SK-N-SH treated with all-trans-retinoic acid at 6 μM for 48 hours (cell line): Measurements from ENCODE around the gene TMEM167B.

Experiments
- ARNTL ChIP-seq: fragments of 450-650 bp; formaldehyde crosslinking; IDR thresholded peaks from 2 replicates; pipeline ENCODE4 v1.5.0; 2020; ENCODE audit warnings: low read depth, mild to moderate bottlenecking, moderate library complexity, borderline replicate concordance
- BACH2 ChIP-seq: fragments of 250-450 bp; sonication (Bioruptor Pico); IDR thresholded peaks from 2 replicates; pipeline ENCODE4 v1.9.0; 2021; ENCODE audit warnings: mild to moderate bottlenecking, borderline replicate concordance
- ISL1 ChIP-seq: fragments of 250-450 bp; sonication (Bioruptor Pico); IDR thresholded peaks from 2 replicates; pipeline ENCODE4 v2.1.2; 2022; ENCODE audit warnings: mild to moderate bottlenecking, moderate library complexity
- OSR1 ChIP-seq: fragments of 250-450 bp; sonication (Bioruptor Pico); IDR thresholded peaks from 2 replicates; pipeline ENCODE4 v1.8.0; 2022; ENCODE audit warnings: moderate library complexity, mild to moderate bottlenecking, inconsistent platforms
- ZC3H10 ChIP-seq: fragments of 250-450 bp; sonication (Bioruptor Pico); IDR thresholded peaks from 2 replicates; pipeline ENCODE4 v1.5.1; 2021; ENCODE audit warnings: mild to moderate bottlenecking, moderate library complexity
- ZFP3 ChIP-seq: fragments of 250-450 bp; sonication (Bioruptor Pico); IDR thresholded peaks from 2 replicates; pipeline ENCODE4 v1.5.0; 2020; ENCODE audit warnings: mild to moderate bottlenecking, moderate library complexity
- ZFP30 ChIP-seq: fragments of 450-650 bp; formaldehyde crosslinking; IDR thresholded peaks from 2 replicates; pipeline ENCODE4 v1.5.0; 2022; ENCODE audit warnings: mild to moderate bottlenecking, moderate library complexity
- ZNF70 ChIP-seq: fragments of 450-650 bp; formaldehyde crosslinking; IDR thresholded peaks from 2 replicates; pipeline ENCODE4 v1.5.0; 2020; ENCODE audit warnings: mild to moderate bottlenecking, moderate library complexity
- TF ChIP-seq, protein P1 (sequence below): fragments of 250-450 bp; sonication (Bioruptor Pico); IDR thresholded peaks from 2 replicates; pipeline ENCODE4 v1.8.0; 2021; ENCODE audit warnings: low read depth, mild to moderate bottlenecking, moderate library complexity, borderline replicate concordance
- TF ChIP-seq, protein P2 (sequence below): fragments of 250-450 bp; sonication (Bioruptor Pico); IDR thresholded peaks from 2 replicates; pipeline ENCODE4 v1.8.0; 2020; ENCODE audit warnings: mild to moderate bottlenecking, moderate library complexity, borderline replicate concordance
- TF ChIP-seq, protein P3 (sequence below): fragments of 250-450 bp; sonication (Bioruptor Pico); IDR thresholded peaks from 2 replicates; pipeline ENCODE4 v1.5.0; 2020; ENCODE audit warnings: mild to moderate bottlenecking, moderate library complexity

DNA sequence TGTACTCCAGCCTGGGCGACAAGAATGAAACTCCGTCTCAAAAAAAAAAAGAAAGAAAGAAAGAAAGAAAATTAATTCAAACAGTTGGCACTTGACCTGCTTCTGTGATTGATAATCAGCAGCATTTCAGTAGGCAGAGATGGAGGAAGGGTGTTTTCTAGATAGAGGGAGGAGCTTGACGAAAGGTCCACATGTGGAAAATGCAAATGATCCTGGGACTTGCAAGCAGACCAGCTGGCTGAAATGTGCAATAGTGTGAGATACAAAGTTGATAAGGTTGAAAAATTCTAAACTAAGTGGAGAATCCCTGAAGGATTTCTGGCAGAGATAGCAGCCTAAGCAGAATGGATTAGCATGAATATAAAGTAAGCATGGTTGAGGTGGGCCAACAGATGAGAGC is 27.5 kb downstream of the TMEM167B start:
- TF ChIP-seq, protein P1, sequence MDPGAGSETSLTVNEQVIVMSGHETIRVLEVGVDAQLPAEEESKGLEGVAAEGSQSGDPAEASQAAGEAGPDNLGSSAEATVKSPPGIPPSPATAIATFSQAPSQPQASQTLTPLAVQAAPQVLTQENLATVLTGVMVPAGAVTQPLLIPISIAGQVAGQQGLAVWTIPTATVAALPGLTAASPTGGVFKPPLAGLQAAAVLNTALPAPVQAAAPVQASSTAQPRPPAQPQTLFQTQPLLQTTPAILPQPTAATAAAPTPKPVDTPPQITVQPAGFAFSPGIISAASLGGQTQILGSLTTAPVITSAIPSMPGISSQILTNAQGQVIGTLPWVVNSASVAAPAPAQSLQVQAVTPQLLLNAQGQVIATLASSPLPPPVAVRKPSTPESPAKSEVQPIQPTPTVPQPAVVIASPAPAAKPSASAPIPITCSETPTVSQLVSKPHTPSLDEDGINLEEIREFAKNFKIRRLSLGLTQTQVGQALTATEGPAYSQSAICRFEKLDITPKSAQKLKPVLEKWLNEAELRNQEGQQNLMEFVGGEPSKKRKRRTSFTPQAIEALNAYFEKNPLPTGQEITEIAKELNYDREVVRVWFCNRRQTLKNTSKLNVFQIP, result no peak
- no peak for TF ChIP-seq ZNF70
- no peak for TF ChIP-seq ISL1 (CRISPR knock-in tag)
- no peak for TF ChIP-seq ARNTL (CRISPR knock-in tag)
- no peak for TF ChIP-seq ZFP30 (CRISPR knock-in tag)
- TF ChIP-seq ZFP3 (CRISPR knock-in tag), result no peak
- TF ChIP-seq, protein P2, sequence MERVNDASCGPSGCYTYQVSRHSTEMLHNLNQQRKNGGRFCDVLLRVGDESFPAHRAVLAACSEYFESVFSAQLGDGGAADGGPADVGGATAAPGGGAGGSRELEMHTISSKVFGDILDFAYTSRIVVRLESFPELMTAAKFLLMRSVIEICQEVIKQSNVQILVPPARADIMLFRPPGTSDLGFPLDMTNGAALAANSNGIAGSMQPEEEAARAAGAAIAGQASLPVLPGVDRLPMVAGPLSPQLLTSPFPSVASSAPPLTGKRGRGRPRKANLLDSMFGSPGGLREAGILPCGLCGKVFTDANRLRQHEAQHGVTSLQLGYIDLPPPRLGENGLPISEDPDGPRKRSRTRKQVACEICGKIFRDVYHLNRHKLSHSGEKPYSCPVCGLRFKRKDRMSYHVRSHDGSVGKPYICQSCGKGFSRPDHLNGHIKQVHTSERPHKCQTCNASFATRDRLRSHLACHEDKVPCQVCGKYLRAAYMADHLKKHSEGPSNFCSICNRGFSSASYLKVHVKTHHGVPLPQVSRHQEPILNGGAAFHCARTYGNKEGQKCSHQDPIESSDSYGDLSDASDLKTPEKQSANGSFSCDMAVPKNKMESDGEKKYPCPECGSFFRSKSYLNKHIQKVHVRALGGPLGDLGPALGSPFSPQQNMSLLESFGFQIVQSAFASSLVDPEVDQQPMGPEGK (CRISPR knock-in tag), result no peak
- TF ChIP-seq, protein P3, sequence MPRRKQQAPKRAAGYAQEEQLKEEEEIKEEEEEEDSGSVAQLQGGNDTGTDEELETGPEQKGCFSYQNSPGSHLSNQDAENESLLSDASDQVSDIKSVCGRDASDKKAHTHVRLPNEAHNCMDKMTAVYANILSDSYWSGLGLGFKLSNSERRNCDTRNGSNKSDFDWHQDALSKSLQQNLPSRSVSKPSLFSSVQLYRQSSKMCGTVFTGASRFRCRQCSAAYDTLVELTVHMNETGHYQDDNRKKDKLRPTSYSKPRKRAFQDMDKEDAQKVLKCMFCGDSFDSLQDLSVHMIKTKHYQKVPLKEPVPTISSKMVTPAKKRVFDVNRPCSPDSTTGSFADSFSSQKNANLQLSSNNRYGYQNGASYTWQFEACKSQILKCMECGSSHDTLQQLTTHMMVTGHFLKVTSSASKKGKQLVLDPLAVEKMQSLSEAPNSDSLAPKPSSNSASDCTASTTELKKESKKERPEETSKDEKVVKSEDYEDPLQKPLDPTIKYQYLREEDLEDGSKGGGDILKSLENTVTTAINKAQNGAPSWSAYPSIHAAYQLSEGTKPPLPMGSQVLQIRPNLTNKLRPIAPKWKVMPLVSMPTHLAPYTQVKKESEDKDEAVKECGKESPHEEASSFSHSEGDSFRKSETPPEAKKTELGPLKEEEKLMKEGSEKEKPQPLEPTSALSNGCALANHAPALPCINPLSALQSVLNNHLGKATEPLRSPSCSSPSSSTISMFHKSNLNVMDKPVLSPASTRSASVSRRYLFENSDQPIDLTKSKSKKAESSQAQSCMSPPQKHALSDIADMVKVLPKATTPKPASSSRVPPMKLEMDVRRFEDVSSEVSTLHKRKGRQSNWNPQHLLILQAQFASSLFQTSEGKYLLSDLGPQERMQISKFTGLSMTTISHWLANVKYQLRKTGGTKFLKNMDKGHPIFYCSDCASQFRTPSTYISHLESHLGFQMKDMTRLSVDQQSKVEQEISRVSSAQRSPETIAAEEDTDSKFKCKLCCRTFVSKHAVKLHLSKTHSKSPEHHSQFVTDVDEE (CRISPR knock-in tag), result no peak
- no peak for TF ChIP-seq BACH2
- TF ChIP-seq ZC3H10 (CRISPR knock-in tag), result no peak
- TF ChIP-seq OSR1 (CRISPR knock-in tag), result no peak
